Esophagus squamous epithelium (tissue), 4 donors: Measurements from ENCODE around the gene STARD13.

ENCODE experiments used
- CTCF ChIP-seq, 6 experiments: fragments of 450-650 bp in 4 of 6; fragments of 200-600 bp in 2 of 6; sonication (generic) in 2 of 6; IDR thresholded peaks; one replicate each; pipeline ENCODE4 v1.5.1; 2016 to 2019; ENCODE audit warnings: antibody characterized with exemption in 6 of 6, mild to moderate bottlenecking in 4 of 6, moderate library complexity in 4 of 6
- POLR2A ChIP-seq, 4 donors: fragments of 450-650 bp; IDR thresholded peaks; one replicate each; pipeline ENCODE4 v1.6.1; 2017; ENCODE audit warnings: antibody characterized with exemption in 4 of 4, mild to moderate bottlenecking in 4 of 4, moderate library complexity in 3 of 4

- TF ChIP-seq CTCF (IDR thresholded peaks at IDR 0.05) = no peak
- TF ChIP-seq POLR2A (IDR thresholded peaks at IDR 0.05) = no peak
These were observed 1.8 kb upstream of the STARD13 start for GRCh38 chr13:33287142-33287882.
